Esophagus squamous epithelium (tissue), 4 donors: Measurements from ENCODE around the gene PLAC8L1.

ENCODE experiments used
- POLR2A ChIP-seq, 4 donors: fragments of 450-650 bp; IDR thresholded peaks; one replicate each; pipeline ENCODE4 v1.6.1; 2017; ENCODE audit warnings: antibody characterized with exemption in 4 of 4, mild to moderate bottlenecking in 4 of 4, moderate library complexity in 3 of 4
- TF ChIP-seq, protein P1 (sequence below), 6 experiments: fragments of 450-650 bp in 4 of 6; fragments of 200-600 bp in 2 of 6; sonication (generic) in 2 of 6; IDR thresholded peaks; one replicate each; pipeline ENCODE4 v1.5.1; 2016 to 2019; ENCODE audit warnings: antibody characterized with exemption in 6 of 6, mild to moderate bottlenecking in 4 of 6, moderate library complexity in 4 of 6

DNA sequence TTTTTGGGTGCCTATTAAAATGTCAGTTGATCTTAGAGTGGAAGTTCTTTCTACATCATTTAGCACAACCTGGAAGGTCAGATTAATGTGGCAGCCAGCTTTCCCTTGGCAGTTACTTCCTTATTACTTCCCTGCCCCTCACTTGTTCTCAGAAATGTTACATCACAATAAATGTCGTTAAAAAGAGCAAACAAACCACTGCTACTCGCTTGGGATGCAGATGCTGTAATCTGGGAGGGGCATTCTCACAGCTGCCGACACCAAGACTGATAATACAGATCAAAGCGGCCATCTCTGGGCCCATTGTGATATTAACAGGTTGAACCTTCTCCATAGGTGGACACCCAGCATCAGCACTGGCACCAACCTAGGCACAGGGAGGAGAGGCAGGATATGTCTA lies 29.3 kb downstream of the PLAC8L1 start:
- TF ChIP-seq, protein P1, sequence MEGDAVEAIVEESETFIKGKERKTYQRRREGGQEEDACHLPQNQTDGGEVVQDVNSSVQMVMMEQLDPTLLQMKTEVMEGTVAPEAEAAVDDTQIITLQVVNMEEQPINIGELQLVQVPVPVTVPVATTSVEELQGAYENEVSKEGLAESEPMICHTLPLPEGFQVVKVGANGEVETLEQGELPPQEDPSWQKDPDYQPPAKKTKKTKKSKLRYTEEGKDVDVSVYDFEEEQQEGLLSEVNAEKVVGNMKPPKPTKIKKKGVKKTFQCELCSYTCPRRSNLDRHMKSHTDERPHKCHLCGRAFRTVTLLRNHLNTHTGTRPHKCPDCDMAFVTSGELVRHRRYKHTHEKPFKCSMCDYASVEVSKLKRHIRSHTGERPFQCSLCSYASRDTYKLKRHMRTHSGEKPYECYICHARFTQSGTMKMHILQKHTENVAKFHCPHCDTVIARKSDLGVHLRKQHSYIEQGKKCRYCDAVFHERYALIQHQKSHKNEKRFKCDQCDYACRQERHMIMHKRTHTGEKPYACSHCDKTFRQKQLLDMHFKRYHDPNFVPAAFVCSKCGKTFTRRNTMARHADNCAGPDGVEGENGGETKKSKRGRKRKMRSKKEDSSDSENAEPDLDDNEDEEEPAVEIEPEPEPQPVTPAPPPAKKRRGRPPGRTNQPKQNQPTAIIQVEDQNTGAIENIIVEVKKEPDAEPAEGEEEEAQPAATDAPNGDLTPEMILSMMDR (IDR thresholded peaks at IDR 0.05) = no peak
- TF ChIP-seq POLR2A (IDR thresholded peaks at IDR 0.05) = no peak
